Adrenal gland (tissue), 5 donors: ENCODE data around the gene ZNF416.

Experiments
- POLR2A ChIP-seq, 2 donors: fragments of 450-650 bp; IDR thresholded peaks; one replicate each; pipeline ENCODE4 v1.6.1; 2017; ENCODE audit warnings: antibody characterized with exemption in 2 of 2, mild to moderate bottlenecking in 2 of 2, moderate library complexity in 1 of 2
- TF ChIP-seq, protein P1 (sequence below), 6 experiments: fragments of 450-650 bp in 4 of 6; fragments of 200-600 bp in 2 of 6; sonication (generic) in 1 of 6; IDR thresholded peaks; 1 replicate in 5 of 6; 2 replicates in 1 of 6; pipeline versions ENCODE4 v1.5.1 to v1.8.0; 2016 to 2021; ENCODE audit warnings: antibody characterized with exemption in 6 of 6, mild to moderate bottlenecking in 2 of 6, moderate library complexity in 1 of 6
- donor health status: DM: no; HTN: no; CAD: no.

DNA sequence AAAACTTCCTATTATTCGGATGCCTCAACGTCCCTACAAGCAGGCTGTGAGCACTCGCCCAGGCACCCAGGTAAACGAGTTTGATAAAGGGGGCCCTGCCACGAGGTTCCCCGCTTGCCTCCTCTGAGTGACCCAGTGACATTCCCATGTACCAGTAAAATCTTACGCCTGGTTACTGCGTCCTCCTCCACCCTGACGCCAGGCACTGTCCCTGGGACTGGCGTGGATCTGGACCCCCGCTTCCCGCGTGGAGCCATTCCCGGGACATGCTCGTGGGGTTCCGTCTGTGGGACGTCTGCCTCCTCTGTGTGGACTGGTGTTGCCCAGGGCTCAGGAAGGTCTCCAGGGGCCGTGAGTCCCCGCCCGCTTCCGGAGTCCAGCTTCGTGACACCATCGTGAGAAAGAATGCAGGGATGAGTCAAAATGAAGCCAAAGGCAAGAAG is 18.6 kb downstream of the ZNF416 start:
- TF ChIP-seq, protein P1, sequence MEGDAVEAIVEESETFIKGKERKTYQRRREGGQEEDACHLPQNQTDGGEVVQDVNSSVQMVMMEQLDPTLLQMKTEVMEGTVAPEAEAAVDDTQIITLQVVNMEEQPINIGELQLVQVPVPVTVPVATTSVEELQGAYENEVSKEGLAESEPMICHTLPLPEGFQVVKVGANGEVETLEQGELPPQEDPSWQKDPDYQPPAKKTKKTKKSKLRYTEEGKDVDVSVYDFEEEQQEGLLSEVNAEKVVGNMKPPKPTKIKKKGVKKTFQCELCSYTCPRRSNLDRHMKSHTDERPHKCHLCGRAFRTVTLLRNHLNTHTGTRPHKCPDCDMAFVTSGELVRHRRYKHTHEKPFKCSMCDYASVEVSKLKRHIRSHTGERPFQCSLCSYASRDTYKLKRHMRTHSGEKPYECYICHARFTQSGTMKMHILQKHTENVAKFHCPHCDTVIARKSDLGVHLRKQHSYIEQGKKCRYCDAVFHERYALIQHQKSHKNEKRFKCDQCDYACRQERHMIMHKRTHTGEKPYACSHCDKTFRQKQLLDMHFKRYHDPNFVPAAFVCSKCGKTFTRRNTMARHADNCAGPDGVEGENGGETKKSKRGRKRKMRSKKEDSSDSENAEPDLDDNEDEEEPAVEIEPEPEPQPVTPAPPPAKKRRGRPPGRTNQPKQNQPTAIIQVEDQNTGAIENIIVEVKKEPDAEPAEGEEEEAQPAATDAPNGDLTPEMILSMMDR (IDR thresholded peaks at IDR 0.05) = no peak
- no peak for TF ChIP-seq POLR2A (IDR thresholded peaks at IDR 0.05)
